Thyroid gland (tissue), 4 donors: ENCODE data around the gene BTK. TPM values are rescaled to one million over a fixed set of nuclear protein-coding genes. Genes with fewer than 3 reads are reported as not detected.
A peak's percentile ranks its signal among the peaks of the same experiment; 100 is the strongest.

Experiments used
- DNase-seq, 2 donors: peaks; one replicate each; pipeline ENCODE4 v3.0.0-alpha.2; 2019
- H3K27ac ChIP-seq, 3 donors: fragments of 200-600 bp; sonication (generic); 1 replicate in 2 of 3; 2 replicates in 1 of 3; pipeline ENCODE4 v1.5.1; 2016 to 2019; ENCODE audit warnings: mild to moderate bottlenecking in 1 of 3, moderate library complexity in 1 of 3
- H3K27me3 ChIP-seq: fragments of 200-600 bp; sonication (generic); one replicate; pipeline ENCODE4 v1.5.1; 2019
- H3K36me3 ChIP-seq, 2 donors: fragments of 200-600 bp; sonication (generic); one replicate each; pipeline ENCODE4 v1.5.1; 2016 to 2019
- H3K4me1 ChIP-seq, 2 donors: fragments of 200-600 bp; sonication (generic); one replicate each; pipeline ENCODE4 v1.5.1; 2017 to 2019
- H3K4me3 ChIP-seq, 3 donors: fragments of 200-600 bp; sonication (generic); replicated peaks in 1 of 3; 1 replicate in 2 of 3; 2 replicates in 1 of 3; pipeline ENCODE4 v1.5.1; 2016; ENCODE audit warnings: mild to moderate bottlenecking in 1 of 3
- H3K9me3 ChIP-seq: fragments of 200-600 bp; sonication (generic); one replicate; pipeline ENCODE4 v1.5.1; 2017
- POLR2A ChIP-seq, 2 donors: fragments of 450-650 bp; IDR thresholded peaks; one replicate each; pipeline ENCODE4 v1.6.1; 2017; ENCODE audit warnings: antibody characterized with exemption in 2 of 2, mild to moderate bottlenecking in 2 of 2, moderate library complexity in 1 of 2
- WGBS, 2 donors: methylation state at CpG; one replicate each; pipeline ENCODE4 v1.1.5; 2017; 5-methylcytosine and 5-hydroxymethylcytosine counted together
- intact Hi-C: fragments of 100-400 bp; cut with DNase I; formaldehyde crosslinking; loops from one replicate; pipeline ENCODE4 v1.15.1; 2023
- total RNA-seq, 4 donors: library from RNA; depleted of rRNA; stranded (reverse); fragments of >200 nt; gene quantifications; one replicate each; pipeline ENCODE4 v1.2.3, GENCODE V29; 2016
- TF ChIP-seq, protein P1 (sequence below), 6 experiments: fragments of 200-600 bp in 3 of 6; fragments of 450-650 bp in 3 of 6; sonication (generic) in 3 of 6; IDR thresholded peaks; one replicate each; pipeline ENCODE4 v1.5.1; 2016 to 2019; ENCODE audit warnings: antibody characterized with exemption in 6 of 6, mild to moderate bottlenecking in 2 of 6, inconsistent platforms in 1 of 6, moderate library complexity in 1 of 6

Gene BTK
- total RNA-seq, 4 donors from 2014 or later: 0.49 to 5.2 (median 1.6) TPM

DNA sequence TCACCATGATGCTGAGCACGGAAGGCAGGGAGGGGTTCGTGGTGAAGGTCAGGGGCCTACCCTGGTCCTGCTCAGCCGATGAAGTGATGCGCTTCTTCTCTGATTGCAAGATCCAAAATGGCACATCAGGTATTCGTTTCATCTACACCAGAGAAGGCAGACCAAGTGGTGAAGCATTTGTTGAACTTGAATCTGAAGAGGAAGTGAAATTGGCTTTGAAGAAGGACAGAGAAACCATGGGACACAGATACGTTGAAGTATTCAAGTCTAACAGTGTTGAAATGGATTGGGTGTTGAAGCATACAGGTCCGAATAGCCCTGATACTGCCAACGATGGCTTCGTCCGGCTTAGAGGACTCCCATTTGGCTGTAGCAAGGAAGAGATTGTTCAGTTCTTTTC is 26.0 kb upstream of the BTK start:
- no peak overlapping the region for H3K4me3 ChIP-seq
- no peak overlapping the region for H3K27ac ChIP-seq
- H3K27me3 ChIP-seq: no peaks in the 10 kb centered on the region
- WGBS, 2 donors: 83 to 85% methylated on average over 10 of the region's 10 CpGs
- DNase-seq: no peak
- peaks cover 0 to 2% of the 10 kb centered on the region in 2 donors for H3K4me1 ChIP-seq
- H3K9me3 ChIP-seq: no peaks in the 10 kb centered on the region
- TF ChIP-seq, protein P1, sequence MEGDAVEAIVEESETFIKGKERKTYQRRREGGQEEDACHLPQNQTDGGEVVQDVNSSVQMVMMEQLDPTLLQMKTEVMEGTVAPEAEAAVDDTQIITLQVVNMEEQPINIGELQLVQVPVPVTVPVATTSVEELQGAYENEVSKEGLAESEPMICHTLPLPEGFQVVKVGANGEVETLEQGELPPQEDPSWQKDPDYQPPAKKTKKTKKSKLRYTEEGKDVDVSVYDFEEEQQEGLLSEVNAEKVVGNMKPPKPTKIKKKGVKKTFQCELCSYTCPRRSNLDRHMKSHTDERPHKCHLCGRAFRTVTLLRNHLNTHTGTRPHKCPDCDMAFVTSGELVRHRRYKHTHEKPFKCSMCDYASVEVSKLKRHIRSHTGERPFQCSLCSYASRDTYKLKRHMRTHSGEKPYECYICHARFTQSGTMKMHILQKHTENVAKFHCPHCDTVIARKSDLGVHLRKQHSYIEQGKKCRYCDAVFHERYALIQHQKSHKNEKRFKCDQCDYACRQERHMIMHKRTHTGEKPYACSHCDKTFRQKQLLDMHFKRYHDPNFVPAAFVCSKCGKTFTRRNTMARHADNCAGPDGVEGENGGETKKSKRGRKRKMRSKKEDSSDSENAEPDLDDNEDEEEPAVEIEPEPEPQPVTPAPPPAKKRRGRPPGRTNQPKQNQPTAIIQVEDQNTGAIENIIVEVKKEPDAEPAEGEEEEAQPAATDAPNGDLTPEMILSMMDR (IDR thresholded peaks at IDR 0.05): no peak
- no peak for TF ChIP-seq POLR2A (IDR thresholded peaks at IDR 0.05)
- H3K36me3 ChIP-seq: peaks cover 0 to 3% of the 10 kb centered on the region in 2 donors
- intact Hi-C loops: no loop called here

- Histone ChIP-seq H3K4me3 (no peak overlapping the region), H3K36me3 (peaks cover 0 to 3% of the 10 kb centered on the region in 2 donors), H3K27ac (no peak overlapping the region), H3K4me1 (peaks cover 0 to 9% of the 10 kb centered on the region in 2 donors), H3K27me3 (no peaks in the 10 kb centered on the region), H3K9me3 (no peaks in the 10 kb centered on the region)
- 50 to 58% methylated on average over 7 of the region's 7 CpGs for WGBS, 2 donors
- intact Hi-C loops: no loop called here
- TF ChIP-seq, protein P1 (IDR thresholded peaks at IDR 0.05): no peak
- TF ChIP-seq POLR2A (IDR thresholded peaks at IDR 0.05): no peak
- no peak for DNase-seq
Measured at GRCh38 chrX:101410461-101410860, 24.5 kb upstream of the BTK start.

DNA sequence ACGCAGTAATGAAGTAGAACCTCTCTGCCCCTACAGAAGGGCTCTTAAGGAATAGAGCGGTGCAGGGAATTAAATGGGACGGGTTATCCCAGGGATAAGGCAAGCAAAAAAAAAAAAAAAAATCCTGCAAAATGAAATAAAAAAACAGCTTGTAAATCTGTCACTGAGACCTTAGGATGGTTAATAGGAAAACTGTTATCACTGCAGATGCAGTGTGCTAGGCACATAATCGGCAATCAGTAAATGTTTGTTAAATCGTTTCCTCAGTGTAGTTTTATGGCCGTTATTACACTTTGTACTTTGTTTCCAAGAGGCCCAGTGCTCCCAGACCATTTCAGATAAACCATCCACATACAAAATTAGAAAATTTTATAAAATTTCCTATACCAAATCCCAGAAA is 23.1 kb upstream of the BTK start:
- Histone ChIP-seq H3K27me3 (no peaks in the 10 kb centered on the region), H3K27ac (peak overlapping the region; percentile 81 to 93 (median 90)), H3K4me1 (peaks cover 0 to 9% of the 10 kb centered on the region in 2 donors), H3K36me3 (peaks cover 0 to 3% of the 10 kb centered on the region in 2 donors), H3K4me3 (peak overlapping the region in 2 of 3 donors; percentile 32 to 40), H3K9me3 (no peaks in the 10 kb centered on the region)
- intact Hi-C loops: no loop called here
- TF ChIP-seq POLR2A (IDR thresholded peaks at IDR 0.05): no peak
- TF ChIP-seq, protein P1 (IDR thresholded peaks at IDR 0.05): no peak
- WGBS, 2 donors: 1 to 4% methylated on average over 6 of the region's 6 CpGs
- DNase-seq: no peak

DNA sequence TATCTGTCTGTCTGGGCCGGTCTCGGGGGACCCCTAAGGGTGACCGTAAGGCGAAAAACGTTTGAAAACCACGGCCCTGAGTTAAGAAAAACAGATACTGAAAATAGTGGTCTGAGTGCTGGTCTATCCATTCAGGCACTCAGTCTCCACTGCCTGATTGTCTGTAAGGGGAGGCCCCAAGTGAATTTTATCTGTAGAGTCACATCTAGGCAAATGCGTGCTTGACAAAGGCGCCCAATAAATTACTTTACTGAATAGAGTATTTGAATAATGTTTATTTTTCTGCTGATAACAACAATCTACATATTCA is 22.5 kb upstream of the BTK start:
- Histone ChIP-seq H3K27me3 (no peaks in the 10 kb centered on the region), H3K4me1 (peaks cover 0 to 9% of the 10 kb centered on the region in 2 donors), H3K4me3 (peak overlapping the region in 2 of 3 donors; percentile 32 to 40), H3K27ac (peak overlapping the region; percentile 81 to 93 (median 90)), H3K36me3 (peaks cover 0 to 3% of the 10 kb centered on the region in 2 donors), H3K9me3 (no peaks in the 10 kb centered on the region)
- intact Hi-C loops: no loop called here
- no peak for DNase-seq
- TF ChIP-seq POLR2A (IDR thresholded peaks at IDR 0.05): no peak
- TF ChIP-seq, protein P1 (IDR thresholded peaks at IDR 0.05): peak in 1 of 6 experiments; percentile 23
- 0% methylated on average over 8 of the region's 8 CpGs for WGBS, 2 donors

GRCh38 chrX:101407748-101408531 is 21.9 kb upstream of the BTK start, which contains the start of the genes GLA and HNRNPH2:
Gene GLA, minus strand, starts transcription at chrX:101407925. Its CDS starts 22 bp downstream, at chrX:101407903.
Gene HNRNPH2, plus strand, starts transcription at chrX:101408222. Its CDS starts 3,767 bp downstream, at chrX:101411989.
- peak; percentile 86 to 90 for DNase-seq
- no peaks in the 10 kb centered on the region for H3K27me3 ChIP-seq
- peaks cover 0 to 9% of the 10 kb centered on the region in 2 donors for H3K4me1 ChIP-seq
- peak within 1 kb of the TSS; percentile 81 to 93 (median 90) for H3K27ac ChIP-seq
- H3K36me3 ChIP-seq: peaks cover 0 to 3% of the 10 kb centered on the region in 2 donors
- H3K9me3 ChIP-seq: no peaks in the 10 kb centered on the region
- TF ChIP-seq, protein P1 (IDR thresholded peaks at IDR 0.05): peak in 1 of 6 experiments; percentile 24
- TF ChIP-seq POLR2A (IDR thresholded peaks at IDR 0.05): peak; percentile 12 to 82
- 0 to 1% methylated on average over 10 to 27 of the region's 47 CpGs for WGBS, 2 donors
- H3K4me3 ChIP-seq: peak within 1 kb of the TSS in 2 of 3 donors; percentile 34 to 62
- intact Hi-C loops: no loop called here
